AG04449 (cell line): ENCODE measurements around the gene HAS3.
A peak's percentile ranks its signal among the peaks of the same experiment; 100 is the strongest.

Experiments used
- CTCF ChIA-PET: fragments of 350-600 bp; formaldehyde crosslinking; extraction: SDS; loops from one replicate; lab custom pipeline; 2021; ENCODE audit warnings: antibody characterized with exemption; lab: Yijun Ruan, JAX
- POLR2A ChIA-PET: fragments of 400-600, 350-600 bp; formaldehyde crosslinking; extraction: SDS; loops from one replicate; lab custom pipeline; 2020; ENCODE audit warnings: antibody characterized with exemption, inconsistent platforms; lab: Yijun Ruan, JAX
- DNase-seq: peaks from one replicate; pipeline ENCODE4 v3.0.0-alpha.2; 2010; ENCODE audit warnings: low read depth, low spot score
- H3K4me3 ChIP-seq: 2 replicates; pipeline ENCODE4 v1.5.1; 2011; ENCODE audit warnings: low read depth, mild to moderate bottlenecking, control low read depth, low read length
- TF ChIP-seq, protein P1 (sequence below): IDR thresholded peaks from one replicate; pipeline ENCODE4 v1.5.1; 2011; ENCODE audit warnings: mild to moderate bottlenecking, moderate library complexity, low read length, control low read depth, inconsistent platforms; ENCODE audit not compliant: insufficient read depth; ENCODE audit errors: missing control alignments

HAS3 gene

DNA sequence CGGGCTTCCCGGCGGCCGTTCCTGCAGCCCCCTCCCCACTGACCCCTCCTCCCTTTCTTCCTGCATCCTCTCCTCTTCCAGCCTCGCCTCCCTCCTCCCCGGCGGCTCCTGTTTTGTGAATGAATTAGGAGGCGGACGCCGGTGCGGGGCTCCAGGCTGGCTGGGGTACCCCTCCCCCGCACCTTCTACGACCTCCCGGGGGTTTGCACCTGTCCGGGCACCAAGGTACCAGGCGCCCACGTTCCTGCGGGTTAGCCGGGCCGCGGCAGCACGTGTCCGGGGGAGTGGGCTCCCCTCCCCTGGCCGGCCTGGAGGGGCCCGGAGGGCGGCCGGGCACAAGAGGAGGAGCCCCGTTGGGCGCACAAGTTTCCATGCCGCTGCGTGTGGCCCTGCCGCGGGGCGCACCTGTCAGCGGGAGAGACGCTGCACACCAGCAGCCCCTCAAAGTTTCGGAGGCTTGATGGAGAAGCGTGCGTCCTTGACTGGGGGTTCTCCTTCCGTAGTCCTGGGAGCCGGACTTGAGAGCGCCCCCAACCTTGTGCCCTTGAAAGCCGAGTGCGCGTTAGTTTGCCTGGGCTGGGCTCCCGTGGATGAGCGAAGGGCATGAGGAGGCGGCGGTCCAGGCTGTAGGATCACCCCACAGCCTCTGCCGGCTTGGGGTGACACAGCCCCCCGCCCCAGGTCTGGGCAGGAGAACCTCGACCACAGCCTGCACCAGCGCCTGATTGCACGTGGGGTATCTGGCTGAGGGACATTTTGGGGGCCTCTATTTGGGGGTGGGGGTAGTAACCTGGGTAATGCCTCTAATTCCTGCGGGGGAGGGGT is 1.2 kb downstream of the HAS3 start:
- DNase-seq = no peak
- CTCF ChIA-PET = interaction anchor here (0.6 to 9.6 kb wide), 7 partner anchors 10 to 261 kb away, joined by 4 to 142 read pairs (median 7); no protein-coding TSS in a partner anchor
- POLR2A ChIA-PET = no interaction called here
- H3K4me3 ChIP-seq = peak overlapping the region; percentile 63
- TF ChIP-seq, protein P1, sequence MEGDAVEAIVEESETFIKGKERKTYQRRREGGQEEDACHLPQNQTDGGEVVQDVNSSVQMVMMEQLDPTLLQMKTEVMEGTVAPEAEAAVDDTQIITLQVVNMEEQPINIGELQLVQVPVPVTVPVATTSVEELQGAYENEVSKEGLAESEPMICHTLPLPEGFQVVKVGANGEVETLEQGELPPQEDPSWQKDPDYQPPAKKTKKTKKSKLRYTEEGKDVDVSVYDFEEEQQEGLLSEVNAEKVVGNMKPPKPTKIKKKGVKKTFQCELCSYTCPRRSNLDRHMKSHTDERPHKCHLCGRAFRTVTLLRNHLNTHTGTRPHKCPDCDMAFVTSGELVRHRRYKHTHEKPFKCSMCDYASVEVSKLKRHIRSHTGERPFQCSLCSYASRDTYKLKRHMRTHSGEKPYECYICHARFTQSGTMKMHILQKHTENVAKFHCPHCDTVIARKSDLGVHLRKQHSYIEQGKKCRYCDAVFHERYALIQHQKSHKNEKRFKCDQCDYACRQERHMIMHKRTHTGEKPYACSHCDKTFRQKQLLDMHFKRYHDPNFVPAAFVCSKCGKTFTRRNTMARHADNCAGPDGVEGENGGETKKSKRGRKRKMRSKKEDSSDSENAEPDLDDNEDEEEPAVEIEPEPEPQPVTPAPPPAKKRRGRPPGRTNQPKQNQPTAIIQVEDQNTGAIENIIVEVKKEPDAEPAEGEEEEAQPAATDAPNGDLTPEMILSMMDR = no peak

DNA sequence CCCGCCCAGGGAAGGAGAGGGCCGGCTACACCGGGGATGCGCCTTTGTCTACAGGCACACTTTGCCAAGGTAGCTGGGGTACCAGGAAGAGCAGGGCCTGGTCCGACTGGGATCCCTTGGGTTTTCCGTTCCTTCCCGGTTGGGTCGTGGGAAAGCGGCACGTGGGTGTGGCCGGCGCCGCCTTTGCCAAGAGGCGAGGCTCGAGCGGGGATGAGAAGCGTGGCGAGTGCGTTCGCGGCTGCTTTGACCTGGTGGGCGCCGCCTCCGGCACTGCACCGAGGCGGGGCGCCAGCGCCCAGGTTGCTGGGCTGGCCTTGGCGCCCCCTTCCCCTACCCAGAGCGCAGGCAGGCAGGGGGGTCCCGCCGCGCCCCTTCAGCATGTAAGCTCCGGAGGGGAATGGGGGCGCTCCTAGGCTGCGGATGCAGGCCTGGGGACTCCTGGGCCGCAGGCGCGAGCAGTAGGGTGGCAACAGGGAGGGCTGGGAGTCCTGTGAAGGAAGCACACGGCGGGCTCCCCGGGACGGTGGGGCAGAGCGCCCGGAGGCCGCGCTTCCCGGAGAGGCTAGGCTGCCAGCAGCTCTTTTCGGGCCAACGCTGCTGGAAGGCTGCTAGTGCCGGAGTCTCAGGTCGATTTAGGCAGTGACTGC is 2.0 kb downstream of the HAS3 start:
- POLR2A ChIA-PET = interaction anchor here (0.8 kb wide), 1 partner anchor 15 kb away, joined by 4 read pairs; no protein-coding TSS in a partner anchor
- DNase-seq = no peak
- TF ChIP-seq, protein P1 = no peak
- H3K4me3 ChIP-seq = peak overlapping the region; percentile 63
- CTCF ChIA-PET = interaction anchor here (1.0 to 9.6 kb wide), 4 partner anchors 15 to 264 kb away, joined by 4 to 142 read pairs (median 7); no protein-coding TSS in a partner anchor

DNA sequence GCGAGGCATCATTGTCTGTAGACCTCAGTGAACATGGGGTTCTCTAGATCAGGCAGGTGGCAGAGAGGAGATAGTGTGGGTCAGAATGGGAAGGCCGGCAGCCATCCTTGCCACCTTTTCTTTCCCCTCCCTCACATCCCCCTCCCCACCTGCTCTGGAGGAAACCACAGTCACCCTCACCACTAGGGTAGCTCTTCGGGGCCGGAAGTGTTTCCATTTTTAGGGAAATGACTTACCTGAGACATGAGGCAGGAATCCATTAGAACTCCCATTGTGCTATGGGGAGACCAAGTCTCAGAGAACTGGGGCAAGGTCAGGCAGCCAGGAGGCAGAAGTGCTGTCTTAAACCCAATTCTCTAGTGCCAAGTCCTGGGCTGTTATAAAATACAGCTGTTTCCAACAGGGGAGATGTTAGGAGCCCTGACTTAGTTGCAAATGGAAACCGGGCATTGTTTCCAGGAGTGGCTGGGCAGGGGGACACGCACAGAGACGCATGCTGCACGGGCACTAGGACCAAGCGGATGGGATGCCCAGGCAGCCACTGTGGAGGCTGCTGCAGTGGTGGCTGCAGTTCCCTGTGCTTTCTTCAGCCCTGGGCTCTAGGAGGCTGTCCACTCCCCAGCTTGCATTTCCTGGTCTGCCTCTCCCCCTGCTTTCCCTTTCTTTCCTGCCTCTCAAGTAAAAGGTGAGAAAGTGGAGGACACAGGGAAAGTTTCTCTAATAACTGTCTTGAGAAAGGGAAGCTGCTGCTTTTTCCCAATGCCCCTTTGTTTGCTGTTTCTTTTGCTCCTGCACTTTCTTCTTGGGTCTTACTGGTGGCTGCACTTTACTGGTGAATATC is 2.8 kb downstream of the HAS3 start:
- H3K4me3 ChIP-seq = peak overlapping the region; percentile 63
- POLR2A ChIA-PET = interaction anchor here (0.8 kb wide), 1 partner anchor 14 kb away, joined by 4 read pairs; no protein-coding TSS in a partner anchor
- TF ChIP-seq, protein P1 = no peak
- CTCF ChIA-PET = interaction anchor here (0.7 to 9.6 kb wide), 5 partner anchors 14 to 264 kb away, joined by 3 to 142 read pairs (median 4); no protein-coding TSS in a partner anchor
- DNase-seq = no peak

DNA sequence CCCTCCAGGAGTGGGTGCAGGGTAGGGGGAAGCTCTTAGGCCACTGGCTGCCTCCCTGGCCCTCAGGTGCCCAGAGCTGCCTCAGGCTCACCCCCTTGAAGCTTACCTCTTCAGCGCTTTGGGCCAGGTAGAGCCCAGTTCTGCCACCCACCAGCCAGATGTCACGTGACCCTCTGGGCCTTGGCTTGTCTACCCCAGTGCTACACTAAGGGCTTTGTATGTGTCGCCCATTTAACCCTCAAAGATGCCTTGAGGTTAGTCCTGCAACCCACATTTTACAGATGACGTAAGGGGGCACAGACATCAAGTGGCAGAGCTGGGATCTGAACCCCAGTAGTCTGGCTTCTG is 3.4 kb downstream of the HAS3 start:
- no peak overlapping the region for H3K4me3 ChIP-seq
- TF ChIP-seq, protein P1 = no peak
- DNase-seq = no peak
- CTCF ChIA-PET = interaction anchor here (0.7 to 9.6 kb wide), 3 partner anchors 13 to 261 kb away, joined by 3 to 142 read pairs (median 10); no protein-coding TSS in a partner anchor
- POLR2A ChIA-PET = no interaction called here

DNA sequence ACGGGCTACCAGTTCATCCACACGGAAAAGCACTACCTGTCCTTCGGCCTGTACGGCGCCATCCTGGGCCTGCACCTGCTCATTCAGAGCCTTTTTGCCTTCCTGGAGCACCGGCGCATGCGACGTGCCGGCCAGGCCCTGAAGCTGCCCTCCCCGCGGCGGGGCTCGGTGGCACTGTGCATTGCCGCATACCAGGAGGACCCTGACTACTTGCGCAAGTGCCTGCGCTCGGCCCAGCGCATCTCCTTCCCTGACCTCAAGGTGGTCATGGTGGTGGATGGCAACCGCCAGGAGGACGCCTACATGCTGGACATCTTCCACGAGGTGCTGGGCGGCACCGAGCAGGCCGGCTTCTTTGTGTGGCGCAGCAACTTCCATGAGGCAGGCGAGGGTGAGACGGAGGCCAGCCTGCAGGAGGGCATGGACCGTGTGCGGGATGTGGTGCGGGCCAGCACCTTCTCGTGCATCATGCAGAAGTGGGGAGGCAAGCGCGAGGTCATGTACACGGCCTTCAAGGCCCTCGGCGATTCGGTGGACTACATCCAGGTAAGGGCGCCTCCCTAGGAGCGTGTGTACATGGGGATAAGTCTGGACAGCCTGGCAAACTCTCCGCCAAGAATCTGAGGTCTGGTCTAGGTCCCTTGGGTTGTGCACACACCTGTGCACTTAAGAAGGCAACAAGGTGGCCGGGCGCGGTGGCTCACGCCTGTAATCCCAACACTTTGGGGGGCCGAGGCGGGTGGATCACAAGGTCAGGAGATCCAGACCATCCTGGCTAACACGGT is 4.2 kb downstream of the HAS3 start:
- H3K4me3 ChIP-seq = no peak overlapping the region
- no peak for DNase-seq
- TF ChIP-seq, protein P1 = no peak
- CTCF ChIA-PET = interaction anchor here (0.9 to 9.6 kb wide), 2 partner anchors 12 to 136 kb away, joined by 3 to 142 read pairs; no protein-coding TSS in a partner anchor
- POLR2A ChIA-PET = interaction anchor here (0.6 kb wide), 1 partner anchor 28 kb away, joined by 3 read pairs; no protein-coding TSS in a partner anchor
